ENCODE data around the gene CDKN2C. TPM values are rescaled to one million over a fixed set of nuclear protein-coding genes. Genes with fewer than 3 reads are reported as not detected.

The CDKN2C gene
- polyA plus RNA-seq, 1 of the 3 experiments (the other 2 are of a cell fraction) = 27.0 TPM

GRCh38 chr1:51019811-51020210 is 49.8 kb downstream of the CDKN2C start (continued):
- TF ChIP-seq MEF2A (IDR thresholded peaks at IDR 0.05; ENCODE audit: borderline replicate concordance, low read depth) (no peak), CTCF (IDR thresholded peaks at IDR 0.05) (no peak)

Other genes with a start within 250 kb of the CDKN2C start
- 8.7 and 9.7 TPM in 2 replicates for gene FAF1, start 10.0 kb upstream of the CDKN2C start, polyA plus RNA-seq (2012; rRNA removed)
- not detected in 2 replicates for gene C1orf185, start 132.0 kb downstream of the CDKN2C start, polyA plus RNA-seq (2012; rRNA removed)

Data from SK-N-SH (cell line).